Activated T-cell treated with anti-CD3 and anti-CD28 coated beads for 48 hours (primary cell): ENCODE measurements around the gene ZNF354C.

Experiments used
- DNase-seq: peaks from one replicate; pipeline ENCODE4 v3.0.0-alpha.2; 2020; ENCODE audit warnings: low read depth

The ZNF354C gene

GRCh38 chr5:179127136-179128040 is 67.2 kb downstream of the ZNF354C start:
- no peak for DNase-seq

DNA sequence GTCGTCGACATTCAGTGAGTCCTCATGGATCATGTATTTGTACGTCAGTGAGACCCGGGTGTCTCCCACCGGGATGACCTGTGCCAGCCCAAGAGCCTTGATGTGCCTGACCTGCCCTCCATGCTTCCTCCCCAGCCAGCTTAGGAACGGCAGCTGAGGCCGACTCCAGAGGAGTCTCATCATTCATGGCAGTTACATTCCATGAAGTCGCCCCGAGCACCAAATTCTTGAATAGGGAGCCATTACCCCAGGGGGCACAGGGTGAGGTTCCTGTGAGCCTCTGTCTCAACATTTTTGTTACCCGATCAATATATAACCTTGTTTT is 67.8 kb downstream of the ZNF354C start:
- DNase-seq: no peak

- no peak for DNase-seq
These were observed 68.8 kb downstream of the ZNF354C start for GRCh38 chr5:179128976-179129375.

- no peak for DNase-seq
These were observed 69.5 kb downstream of the ZNF354C start for GRCh38 chr5:179129607-179130071.

DNA sequence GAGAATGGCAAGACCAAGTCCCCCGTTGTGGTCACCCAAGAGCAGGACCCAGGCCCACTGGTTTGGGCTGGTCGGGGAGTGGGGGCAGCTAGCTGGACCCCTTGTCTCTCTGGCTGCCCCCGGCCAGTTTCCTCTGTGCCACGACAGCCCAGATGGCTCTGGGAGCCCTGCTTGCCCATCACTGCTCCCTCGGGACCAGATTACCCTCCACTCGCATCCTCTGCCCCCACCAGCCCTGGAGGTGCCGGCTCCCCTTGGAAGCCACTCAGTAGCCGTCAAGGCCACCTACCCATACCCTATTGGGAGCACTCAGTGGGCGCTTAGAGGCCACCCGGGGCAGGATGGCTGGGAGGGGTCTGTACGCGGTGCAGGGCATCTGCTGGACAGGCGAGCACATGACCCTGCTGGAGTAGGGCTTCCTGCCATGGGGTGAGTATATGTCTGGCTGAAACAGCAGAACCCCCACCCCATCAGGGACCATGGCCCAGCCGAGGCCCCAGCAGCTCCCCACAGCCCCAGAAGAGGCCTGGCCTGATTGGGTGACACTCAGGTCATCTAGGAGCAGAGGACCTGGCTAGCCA is 70.0 kb downstream of the ZNF354C start:
- no peak for DNase-seq

GRCh38 chr5:179131321-179131835 is 71.2 kb downstream of the ZNF354C start:
- no peak for DNase-seq

DNA sequence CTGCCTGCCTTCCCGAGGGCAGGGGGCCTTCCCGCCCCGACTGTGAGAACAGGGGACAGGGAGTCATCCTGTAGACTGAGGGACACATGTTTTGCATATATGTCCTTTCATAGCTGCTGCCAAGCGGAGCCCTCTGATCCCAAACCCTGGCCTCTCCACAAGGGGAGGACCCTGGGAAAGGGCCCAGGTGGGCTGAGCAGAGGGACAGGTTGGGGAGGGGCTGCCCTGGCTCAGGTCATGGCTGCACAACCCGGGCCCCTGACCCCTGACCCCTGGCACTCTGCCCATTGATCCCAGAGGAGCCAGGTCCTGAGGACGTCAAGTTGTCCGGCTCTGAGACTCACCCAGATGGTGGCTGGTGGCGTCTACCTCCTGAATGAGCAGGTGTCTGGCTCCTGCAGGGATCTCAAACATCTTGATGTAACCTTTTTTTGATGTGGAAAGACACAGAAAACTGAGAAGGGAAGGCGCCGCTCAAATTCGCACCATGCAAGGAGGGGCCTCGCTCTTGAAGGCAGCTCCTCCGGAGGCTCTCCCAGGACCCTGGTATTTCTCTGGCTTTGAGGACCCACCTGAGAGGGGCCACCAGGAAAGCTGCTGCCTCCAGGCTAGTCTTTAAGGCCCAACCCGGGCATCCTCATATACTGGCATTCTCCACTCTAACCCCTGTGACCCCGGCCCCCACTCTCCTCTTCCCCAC is 71.9 kb downstream of the ZNF354C start:
- no peak for DNase-seq

GRCh38 chr5:179132586-179133355 is 72.6 kb downstream of the ZNF354C start:
- DNase-seq: no peak
